ENCODE results near the gene SNX9.

DNA sequence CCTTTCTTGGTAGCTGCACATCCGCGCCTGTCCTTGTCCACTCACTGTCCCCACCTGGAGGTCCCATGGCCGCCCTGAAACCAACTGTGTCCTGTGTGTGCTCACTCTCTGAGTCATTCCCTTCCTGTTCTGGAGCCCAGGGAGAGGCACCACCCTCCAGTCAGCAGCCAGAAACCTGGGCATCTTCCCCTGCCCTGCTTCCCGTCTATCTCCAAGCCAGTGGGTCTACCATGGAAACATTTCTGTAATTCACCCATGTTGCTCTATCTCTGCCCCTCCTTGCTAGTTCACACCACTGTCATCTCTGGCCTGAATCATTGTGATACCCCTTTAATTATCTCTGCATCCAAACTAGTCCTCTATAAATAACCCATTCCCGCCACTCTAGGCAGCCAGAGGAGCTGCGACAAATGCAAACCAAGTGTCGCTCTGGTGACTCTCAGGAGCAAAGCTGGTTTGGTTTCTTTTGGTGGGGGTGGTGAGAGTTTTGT, 129.9 kb downstream of the SNX9 start:
- TF ChIP-seq, protein P1, sequence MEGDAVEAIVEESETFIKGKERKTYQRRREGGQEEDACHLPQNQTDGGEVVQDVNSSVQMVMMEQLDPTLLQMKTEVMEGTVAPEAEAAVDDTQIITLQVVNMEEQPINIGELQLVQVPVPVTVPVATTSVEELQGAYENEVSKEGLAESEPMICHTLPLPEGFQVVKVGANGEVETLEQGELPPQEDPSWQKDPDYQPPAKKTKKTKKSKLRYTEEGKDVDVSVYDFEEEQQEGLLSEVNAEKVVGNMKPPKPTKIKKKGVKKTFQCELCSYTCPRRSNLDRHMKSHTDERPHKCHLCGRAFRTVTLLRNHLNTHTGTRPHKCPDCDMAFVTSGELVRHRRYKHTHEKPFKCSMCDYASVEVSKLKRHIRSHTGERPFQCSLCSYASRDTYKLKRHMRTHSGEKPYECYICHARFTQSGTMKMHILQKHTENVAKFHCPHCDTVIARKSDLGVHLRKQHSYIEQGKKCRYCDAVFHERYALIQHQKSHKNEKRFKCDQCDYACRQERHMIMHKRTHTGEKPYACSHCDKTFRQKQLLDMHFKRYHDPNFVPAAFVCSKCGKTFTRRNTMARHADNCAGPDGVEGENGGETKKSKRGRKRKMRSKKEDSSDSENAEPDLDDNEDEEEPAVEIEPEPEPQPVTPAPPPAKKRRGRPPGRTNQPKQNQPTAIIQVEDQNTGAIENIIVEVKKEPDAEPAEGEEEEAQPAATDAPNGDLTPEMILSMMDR (IDR thresholded peaks at IDR 0.05), result no peak
- TF ChIP-seq POLR2A (IDR thresholded peaks at IDR 0.05) (no peak), POLR2AphosphoS5 (IDR thresholded peaks at IDR 0.05) (no peak), EP300 (IDR thresholded peaks at IDR 0.05) (no peak)

Data from upper lobe of left lung (tissue), 4 donors.